H4 (cell line): ENCODE results near the gene AHSA1. TPM values are rescaled to one million over a fixed set of nuclear protein-coding genes. Genes with fewer than 3 reads are reported as not detected.

Source experiments
- DNase-seq: peaks from one replicate; pipeline ENCODE4 v3.0.0-alpha.2; 2015; ENCODE audit warnings: low spot score
- total RNA-seq: library from RNA; depleted of rRNA; stranded (reverse); fragments of >200 nt; shearing (Covaris generic); gene quantifications from 2 replicates; pipeline ENCODE4 v1.2.3, GENCODE V29; 2014; rRNA removed

Gene AHSA1
- total RNA-seq, 1 experiment from 2014 or later = 224 TPM

GRCh38 chr14:77509366-77509765, 51.5 kb downstream of the AHSA1 start:
- DNase-seq = no peak

DNA sequence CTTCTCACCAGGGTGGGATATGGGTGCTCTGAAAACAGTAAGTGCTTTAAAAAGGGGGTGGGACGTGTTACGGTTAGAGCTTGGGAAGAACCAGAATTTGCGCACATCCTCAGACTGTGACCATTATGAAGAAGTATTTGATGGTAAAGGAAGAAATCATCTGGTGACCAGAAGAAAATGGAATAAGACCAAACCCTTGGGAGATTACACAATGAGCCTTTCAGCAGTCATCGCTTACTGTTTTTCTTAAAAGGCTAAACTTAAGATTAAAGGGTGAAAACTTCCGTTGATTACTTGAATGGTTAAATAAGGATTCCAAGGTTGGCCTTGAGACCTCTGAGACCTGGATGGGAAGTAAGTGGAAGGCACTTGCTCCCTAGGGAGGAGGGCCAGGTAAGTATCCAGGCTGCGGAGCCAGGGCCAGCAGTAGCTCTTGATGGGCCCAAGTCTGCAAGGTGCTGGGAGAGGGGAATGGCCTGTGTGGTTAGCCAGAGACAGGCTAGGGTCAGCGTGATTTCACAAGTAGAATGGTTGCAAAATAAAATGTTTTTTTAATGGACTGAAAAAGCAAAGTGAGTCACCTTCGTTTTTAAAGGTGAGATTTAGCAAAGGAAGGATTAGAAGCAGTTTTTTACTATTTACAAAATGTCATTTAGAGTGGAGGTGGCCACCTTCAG, 53.7 kb downstream of the AHSA1 start:
- DNase-seq = no peak

DNA sequence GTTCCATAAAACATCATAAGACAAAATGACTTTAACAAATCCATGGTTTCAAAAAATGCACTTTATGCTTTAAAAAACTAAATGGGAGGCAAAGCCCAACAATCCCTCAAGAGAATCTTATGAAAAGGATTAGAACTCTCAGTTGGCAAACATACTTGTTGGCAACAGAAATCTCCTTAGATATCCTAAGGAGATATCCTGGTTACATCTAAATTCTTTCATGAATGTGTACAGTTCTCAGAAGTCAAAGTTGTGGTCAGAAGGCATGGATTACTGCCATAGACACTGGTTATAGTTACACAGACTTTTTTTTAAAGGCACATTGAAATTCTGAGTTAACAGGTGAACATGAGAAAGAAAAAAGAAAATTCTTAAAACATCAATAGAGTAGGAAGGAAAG, 58.2 kb downstream of the AHSA1 start:
- no peak for DNase-seq

Other genes starting within 250 kb of the AHSA1 start
- not detected in 2 replicates for gene NGB, start 186.9 kb upstream of the AHSA1 start, total RNA-seq
- 8.6 and 13.7 TPM in 2 replicates for gene POMT2, start 137.2 kb upstream of the AHSA1 start, total RNA-seq
- 72.0 and 76.1 TPM in 2 replicates for gene GSTZ1, start 137.1 kb upstream of the AHSA1 start, total RNA-seq
- 7.0 and 8.5 TPM in 2 replicates for gene TMED8, start 81.0 kb upstream of the AHSA1 start, total RNA-seq
- 2.1 and 3.6 TPM in 2 replicates for gene SAMD15, start 80.7 kb upstream of the AHSA1 start, total RNA-seq
- not detected in 2 replicates for gene NOXRED1, start 34.6 kb upstream of the AHSA1 start, total RNA-seq
- gene VIPAS39, start 492 bp upstream of the AHSA1 start, total RNA-seq = 21.6 and 28.1 TPM in 2 replicates
- not detected in 2 replicates for gene ISM2, start 40.7 kb downstream of the AHSA1 start, total RNA-seq
- 10.4 and 14.7 TPM in 2 replicates for gene SPTLC2, start 158.5 kb downstream of the AHSA1 start, total RNA-seq
- gene ALKBH1, start 249.9 kb downstream of the AHSA1 start, total RNA-seq = 20.0 and 20.3 TPM in 2 replicates